NCI-H2196 treated with DMSO at 0.1 percent for 48 hours (cell line): ENCODE results near the gene TRPV2.
"Not testable (repeated sequence)": the region's sequence is repeated elsewhere in the genome, so short reads cannot be mapped to it uniquely, and the experiment has no call there.

ENCODE experiments used
- DNase-seq: peaks from one replicate; lab custom pipeline; 2025; ENCODE audit not compliant: unreplicated experiment; lab: John Stamatoyannopoulos, UW

Gene TRPV2

DNA sequence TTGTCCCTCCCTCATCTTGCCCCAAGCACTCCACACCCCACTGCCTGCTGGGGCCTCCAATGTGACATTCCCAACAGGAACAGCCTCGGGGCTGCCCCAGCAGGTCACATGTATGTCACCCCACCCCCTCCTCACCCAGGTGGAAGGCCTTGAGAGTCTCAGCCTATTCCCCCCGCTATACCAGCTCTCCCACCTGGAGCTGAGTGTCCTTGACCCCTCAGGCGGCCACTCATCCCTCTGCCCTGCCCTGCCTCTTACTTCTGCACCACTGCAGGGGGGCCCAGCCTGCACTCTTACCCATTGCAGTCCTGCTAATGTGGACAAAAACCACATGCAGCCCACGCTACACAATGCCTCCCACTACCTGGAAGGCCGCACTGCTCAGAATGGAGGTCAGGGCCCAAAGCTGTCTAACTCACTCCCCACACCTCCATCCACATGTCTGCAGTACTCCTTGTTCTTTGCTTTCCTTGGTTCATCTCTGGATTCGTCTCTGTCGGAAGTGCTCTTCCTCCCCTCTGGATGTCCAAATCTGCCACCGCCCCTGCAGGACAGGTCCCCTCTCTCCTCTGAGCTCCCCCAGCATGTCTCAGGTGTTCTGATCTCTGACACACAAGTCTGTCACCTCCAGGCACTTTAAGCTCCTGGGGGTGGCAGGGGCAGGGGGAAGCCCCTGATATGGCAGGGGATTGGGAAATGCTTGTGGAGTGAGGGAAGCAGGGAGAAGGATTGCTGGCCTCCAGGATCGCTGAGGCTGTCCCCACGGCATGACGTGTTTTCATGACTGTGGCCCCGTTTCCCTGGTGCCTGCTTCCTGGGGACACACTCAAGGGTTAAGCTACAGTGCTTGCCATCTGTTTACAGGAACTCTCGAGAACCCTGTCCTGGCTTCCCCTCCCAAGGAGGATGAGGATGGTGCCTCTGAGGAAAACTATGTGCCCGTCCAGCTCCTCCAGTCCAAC lies 20.8 kb downstream of the TRPV2 start:
- DNase-seq: no peak

DNA sequence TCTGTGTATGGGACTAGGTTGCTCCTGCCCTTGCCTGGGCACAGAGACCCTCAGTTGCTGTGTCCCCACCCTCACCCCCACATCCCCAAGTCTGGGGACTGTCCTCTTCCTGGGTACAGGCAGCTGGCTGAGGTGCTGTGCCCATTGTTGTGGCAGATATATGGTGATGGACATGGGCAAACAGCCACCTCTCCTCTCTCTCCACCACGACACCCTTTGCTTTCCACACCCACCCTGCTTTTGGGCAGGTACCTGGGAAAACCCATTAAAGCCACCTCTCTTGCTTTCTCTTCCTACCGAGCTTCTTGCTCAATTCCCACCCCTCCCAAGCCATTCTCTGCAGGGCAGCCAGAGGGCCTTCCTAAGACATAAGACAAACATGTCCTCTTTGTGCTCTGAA lies 21.7 kb downstream of the TRPV2 start:
- DNase-seq: no peak

DNA sequence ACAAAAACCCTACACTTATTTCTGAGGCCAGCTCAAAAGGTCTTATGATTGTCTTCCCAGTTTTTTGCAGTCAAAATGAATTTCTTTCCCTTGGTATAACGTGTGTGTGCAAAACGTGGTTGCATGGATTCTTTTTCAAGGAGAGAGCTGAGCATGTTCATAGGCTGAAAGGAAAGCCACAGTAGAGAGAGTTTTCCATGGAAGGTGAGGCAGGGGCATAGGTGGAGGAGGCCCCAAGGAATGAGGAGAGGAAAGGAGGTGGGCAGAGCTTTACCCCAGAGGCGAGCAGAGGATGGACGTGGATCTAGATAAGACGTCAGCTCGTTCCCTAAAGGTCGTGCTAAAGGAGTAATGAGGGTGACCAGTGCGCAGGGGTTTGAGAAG lies 22.8 kb downstream of the TRPV2 start:
- DNase-seq: no peak

DNA sequence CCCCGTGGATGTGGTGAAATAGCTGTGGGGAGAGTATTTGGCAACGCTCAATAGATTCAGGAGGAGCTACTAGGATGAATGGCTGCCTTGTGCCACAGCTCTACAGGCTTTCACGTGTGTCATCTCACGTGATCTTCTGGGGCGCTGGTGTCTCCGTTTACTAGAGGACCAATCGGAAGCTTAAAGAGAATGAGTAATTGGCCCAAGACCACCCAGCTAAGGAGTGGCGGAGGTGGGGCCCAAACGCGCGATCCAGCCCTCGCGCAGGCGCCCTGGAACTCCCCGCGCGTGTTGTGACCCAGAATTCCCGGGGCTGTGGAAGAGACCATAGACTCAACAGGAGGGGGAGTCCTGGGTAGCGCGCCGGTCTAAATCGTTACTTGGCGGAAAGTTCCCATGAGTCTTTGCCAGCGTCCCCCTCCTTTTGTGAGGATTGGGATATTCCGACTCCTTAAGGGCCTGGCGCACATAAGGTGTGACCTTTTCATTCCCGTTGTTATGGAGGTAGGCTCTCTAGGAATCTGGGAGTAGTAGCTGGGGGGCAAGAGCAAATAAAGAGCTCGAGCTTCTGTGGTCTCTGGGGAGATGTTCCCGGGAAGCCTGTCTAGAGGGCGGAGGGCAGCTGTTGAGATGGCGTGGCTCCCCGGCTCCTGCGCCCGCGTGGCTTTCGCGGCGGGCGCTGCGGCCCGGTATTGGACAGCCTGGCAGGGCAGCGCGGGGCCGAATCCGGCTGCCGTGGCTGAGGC lies 23.4 kb downstream of the TRPV2 start:
- peak; percentile 90 for DNase-seq

- DNase-seq: no peak
These were observed 24.0 kb downstream of the TRPV2 start for GRCh38 chr17:16439303-16439791.

- no peak for DNase-seq
These were observed 24.5 kb downstream of the TRPV2 start for GRCh38 chr17:16439811-16440351.

DNA sequence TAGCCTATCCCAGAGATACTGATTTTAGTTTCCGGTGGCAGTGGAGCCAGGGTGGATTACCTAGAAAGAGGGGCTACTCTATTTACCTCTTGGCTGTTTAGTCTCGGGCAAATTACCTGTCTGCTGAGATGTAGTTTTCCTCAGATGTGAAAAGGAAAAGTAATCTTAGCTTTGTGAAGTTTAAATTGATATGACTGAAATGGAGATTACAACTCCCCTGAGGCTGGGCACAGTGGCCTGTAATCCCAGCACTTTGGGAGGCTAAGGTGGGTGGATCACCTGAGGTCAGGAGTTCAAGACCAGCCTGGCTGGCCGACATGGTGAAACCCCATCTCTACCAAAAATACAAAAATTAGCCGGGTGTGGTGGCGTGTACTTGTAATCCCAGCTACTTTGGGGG lies 25.0 kb downstream of the TRPV2 start:
- not testable (repeated sequence) for DNase-seq

DNA sequence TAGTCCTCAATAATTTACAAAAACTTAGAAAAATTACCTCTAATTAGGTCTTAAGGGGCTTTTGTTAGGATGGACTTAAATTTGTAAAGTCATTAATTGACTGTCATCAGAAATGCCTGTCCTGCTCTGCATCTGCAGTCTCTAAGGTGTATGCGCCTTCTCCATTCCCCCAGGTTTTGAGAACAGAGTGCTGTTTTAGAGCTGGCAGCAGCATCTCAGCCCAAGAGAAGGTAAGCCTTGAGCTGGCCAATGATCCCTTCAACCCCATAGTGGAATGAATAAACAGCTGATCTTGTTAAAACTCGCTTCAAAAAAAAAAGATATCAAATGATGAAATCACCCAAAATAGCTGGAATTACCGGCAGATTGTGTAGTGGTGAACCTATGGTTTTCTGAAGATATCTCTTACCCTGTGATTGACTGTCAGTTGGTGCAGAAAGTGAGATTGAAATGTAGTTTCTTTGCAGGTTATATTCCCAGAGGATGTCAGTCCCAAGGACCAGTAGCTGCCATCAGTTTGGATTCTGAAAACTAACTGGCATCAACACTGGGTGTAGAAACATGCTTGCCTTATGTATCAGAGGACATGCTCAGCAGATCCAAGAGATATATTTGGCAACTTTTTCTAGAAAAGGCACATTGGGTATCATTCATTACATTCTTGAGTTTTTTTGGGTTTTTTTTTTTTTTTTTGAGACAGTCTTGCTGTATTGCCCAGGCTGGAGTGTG lies 25.7 kb downstream of the TRPV2 start:
- DNase-seq: no peak

GRCh38 chr17:16442141-16442540 lies 26.8 kb downstream of the TRPV2 start:
- no peak for DNase-seq

DNA sequence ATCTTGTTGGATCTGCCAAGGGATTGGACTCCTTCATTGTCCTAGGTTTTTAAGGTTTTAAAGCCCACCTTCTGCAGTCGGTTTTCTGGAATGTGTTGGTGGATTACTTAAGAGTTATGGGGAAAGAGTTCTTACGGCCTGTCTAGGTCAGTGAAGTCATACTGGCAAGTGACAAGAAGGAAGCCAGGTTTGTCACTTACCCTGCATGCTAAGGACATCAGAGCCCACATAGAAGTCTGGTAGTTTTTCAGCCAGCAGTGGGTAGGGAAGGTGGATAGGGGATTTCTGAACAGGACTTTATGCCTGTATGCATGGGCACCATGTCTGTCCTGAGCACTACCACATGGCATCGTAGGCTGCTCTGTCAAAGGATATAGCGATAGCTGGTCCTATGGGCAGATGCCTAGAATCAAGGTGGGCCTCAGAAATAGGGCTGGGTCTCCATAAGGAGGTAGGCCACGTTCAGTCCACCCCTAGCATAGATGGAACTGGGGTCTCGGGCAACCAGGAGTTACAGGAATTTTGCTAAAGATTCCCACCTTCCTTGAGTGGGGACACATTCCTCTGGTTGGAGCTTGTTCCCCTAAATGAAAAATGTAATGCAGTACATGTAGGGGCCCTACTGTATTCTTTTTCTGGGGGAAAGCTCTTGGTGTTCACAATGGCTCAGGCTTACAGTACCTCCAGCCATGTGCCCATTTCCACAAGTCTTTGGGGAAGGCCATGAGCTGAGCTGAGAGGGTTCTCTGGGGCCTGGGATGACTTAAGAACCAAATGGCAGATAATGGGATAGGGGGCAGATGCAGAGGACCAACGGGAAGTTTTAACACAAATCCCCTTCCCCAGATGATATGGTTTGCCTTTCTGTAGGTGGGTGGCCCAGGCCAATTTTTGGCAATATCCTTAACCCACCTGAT lies 27.5 kb downstream of the TRPV2 start:
- no peak for DNase-seq

GRCh38 chr17:16443511-16444257 lies 28.3 kb downstream of the TRPV2 start:
- no peak for DNase-seq

DNA sequence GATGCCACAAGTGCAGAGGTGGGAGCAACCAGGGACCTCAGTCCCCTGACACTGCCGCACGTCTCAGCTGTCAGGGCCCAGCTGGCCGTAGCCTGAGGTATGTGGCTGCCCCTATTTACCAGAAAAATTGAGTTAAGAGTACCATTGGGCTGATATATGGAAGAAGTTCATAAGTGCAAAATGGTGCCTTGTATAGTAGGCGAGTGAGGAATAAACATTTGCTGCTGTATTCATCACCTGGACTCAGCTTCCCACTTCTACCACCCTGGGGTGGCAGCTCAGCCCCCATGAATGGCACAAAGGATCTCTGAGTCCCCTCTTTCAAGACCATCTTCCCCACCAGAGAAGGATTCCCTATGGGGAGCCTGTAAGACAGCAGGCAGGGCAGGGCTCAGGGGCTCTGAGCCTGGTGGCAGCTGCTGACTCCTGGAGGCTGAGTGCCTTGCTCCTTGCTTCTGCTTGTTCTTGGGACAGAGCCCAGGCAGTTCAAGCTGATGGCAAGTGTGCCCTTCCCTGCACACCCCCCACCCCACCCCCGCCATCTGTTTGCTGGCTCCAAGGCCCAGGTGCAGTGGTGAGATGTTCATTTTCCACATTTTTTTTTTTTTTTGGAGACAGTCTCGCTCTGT lies 29.0 kb downstream of the TRPV2 start:
- DNase-seq: no peak

DNA sequence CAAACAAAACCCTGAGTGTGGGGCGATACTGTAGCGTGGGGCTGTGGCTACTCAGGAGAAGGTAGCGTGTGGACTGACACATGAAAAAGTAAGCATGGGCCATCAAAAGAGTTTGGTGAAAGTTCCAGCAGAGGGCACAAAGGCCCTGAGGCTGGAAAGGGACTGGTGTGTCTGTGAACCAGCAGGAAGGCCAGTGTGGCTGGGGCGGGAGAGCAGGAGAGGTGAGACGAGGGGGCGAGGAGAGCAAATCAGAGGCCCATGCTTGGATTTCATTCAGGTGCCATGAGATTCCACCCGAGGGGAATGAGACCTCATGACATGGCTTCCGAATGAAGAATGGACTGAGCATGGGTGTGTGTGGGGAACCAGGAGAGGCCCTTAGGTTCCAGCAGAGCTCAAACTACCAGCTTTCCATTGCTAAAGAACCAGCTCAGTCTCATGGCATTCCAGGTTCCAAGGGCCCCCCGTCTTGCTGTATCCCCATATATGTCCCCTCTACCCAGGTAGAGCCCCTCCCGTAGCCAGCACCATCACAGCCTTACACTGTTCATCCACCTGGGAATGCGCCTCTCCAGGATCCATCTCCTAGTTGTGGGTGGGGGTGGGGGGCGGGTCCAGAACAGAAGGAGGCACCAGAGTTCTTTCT lies 31.1 kb downstream of the TRPV2 start:
- no peak for DNase-seq

- no peak for DNase-seq
These were observed 32.3 kb downstream of the TRPV2 start for GRCh38 chr17:16447676-16448075.

DNA sequence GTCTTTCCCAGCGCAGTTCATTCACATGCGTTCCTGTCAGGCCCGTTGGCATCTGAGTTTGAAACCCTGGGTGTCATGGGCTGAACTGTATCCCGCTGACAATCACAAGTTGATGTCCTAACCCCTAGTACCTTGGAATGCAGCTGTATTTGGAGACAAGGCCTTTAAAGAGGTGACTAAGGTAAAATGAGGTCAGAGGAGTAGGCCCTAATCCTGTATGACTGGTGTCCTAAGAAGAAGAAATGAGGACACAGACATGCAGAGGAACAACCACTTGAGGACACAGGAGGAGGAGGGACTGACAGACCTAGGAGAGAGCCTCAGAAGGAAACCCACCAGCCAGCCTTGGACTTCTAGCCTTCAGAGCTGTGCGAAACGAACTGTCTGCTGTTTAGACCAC lies 33.1 kb downstream of the TRPV2 start:
- no peak for DNase-seq

DNA sequence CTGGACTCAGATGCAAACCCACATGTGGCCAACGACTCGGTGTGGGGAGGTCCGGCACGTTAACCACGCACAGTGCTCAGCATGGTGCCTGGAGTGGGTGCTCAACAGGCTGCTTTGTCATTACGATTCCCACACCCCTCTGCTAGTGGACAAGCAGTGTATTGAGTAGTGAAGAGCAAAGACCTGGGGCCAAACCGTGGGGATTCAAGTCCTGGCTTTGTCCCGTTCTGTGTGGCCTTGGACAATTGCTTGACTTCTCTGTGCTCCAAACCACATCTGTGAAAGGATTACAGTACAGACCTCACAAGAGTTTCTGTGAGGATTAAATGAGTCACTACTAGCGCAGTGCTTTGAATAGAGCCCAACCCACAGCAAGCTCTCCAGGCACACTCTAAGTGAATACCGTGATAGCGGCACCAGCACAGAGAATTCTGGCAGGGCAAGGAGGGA lies 33.8 kb downstream of the TRPV2 start:
- no peak for DNase-seq

GRCh38 chr17:16450028-16450427 lies 34.7 kb downstream of the TRPV2 start:
- no peak for DNase-seq

DNA sequence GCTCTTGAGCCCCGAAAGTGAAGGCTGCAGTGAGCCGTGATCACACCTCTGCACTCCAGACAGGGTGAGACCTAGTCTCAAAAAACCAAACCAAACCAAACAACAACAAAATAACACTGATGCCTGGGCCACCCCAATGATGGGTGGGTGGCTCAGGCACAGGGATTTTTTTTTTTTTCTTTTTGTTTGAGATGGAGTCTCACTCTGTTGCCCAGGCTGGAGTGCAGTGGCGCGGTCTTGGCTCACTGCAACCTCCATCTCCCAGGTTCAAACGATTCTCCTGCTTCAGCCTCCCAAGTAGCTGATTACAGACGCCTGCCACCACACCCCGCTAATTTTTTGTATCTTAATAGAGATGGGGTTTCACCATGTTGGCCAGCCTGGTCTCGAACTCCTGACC lies 36.9 kb downstream of the TRPV2 start:
- DNase-seq: not testable (repeated sequence)
